GM12872 (cell line): ENCODE measurements around the gene TWNK.

Experiments used
- CTCF ChIP-seq: IDR thresholded peaks from 3 replicates; pipeline ENCODE4 v1.5.1; 2011; ENCODE audit warnings: low read depth, mild to moderate bottlenecking, low read length, moderate library complexity; ENCODE audit not compliant: insufficient read depth

Gene TWNK

GRCh38 chr10:100962351-100963080, 24.8 kb upstream of the TWNK start:
- no peak for TF ChIP-seq CTCF

- no peak for TF ChIP-seq CTCF
These were observed 23.5 kb upstream of the TWNK start for GRCh38 chr10:100963826-100964225.

GRCh38 chr10:100965820-100966219, 21.5 kb upstream of the TWNK start:
- TF ChIP-seq CTCF, result no peak

- TF ChIP-seq CTCF, result no peak
These were observed 20.5 kb upstream of the TWNK start for GRCh38 chr10:100966887-100967286.

GRCh38 chr10:100967332-100967731, 20.0 kb upstream of the TWNK start:
- no peak for TF ChIP-seq CTCF

- no peak for TF ChIP-seq CTCF
These were observed 19.1 kb upstream of the TWNK start for GRCh38 chr10:100968062-100968736.

- TF ChIP-seq CTCF, result no peak
These were observed 18.5 kb upstream of the TWNK start for GRCh38 chr10:100968863-100969186.
